ENCODE measurements around the gene SHISA2. TPM values are rescaled to one million over a fixed set of nuclear protein-coding genes. Genes with fewer than 3 reads are reported as not detected.

The SHISA2 gene
- total RNA-seq, 1 experiment from 2014 or later, result 8.1 TPM

DNA sequence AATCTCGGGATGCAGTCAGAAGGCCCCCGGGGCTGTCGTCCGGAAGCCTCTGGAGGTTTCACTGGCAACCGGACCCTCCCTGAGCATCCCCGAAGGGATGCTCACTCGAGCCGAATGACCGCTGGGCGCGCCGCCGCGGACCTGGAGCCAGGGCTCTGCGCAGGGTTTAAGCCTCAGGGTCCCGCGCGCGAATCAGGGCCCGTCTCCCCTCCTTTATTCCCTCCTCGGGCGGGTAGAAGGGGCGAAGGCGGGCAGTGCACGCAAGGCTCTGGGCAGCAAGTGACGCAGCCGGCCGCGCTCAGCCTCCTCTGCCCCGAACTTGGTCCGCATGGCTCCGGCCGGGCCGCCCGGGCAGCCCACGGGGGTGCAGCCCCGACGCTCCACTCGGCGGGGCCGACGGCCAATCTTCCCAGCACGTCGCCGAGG lies 572 bp downstream of the SHISA2 start:
- H3K4me3 Mint-ChIP-seq, result peak overlapping the region; percentile 55 to 90
- H3K14ac ChIP-seq (ENCODE audit: insufficient read depth, low read length), result 0 out of 2 replicates have a peak overlapping the region, but pooled peaks have one; percentile 52
- no peaks in the 10 kb centered on the region for H3K79me2 ChIP-seq (ENCODE audit: insufficient read depth, low read length)
- no peaks in the 10 kb centered on the region; a peak in 2 of 5 replicates for H3K9me3 Mint-ChIP-seq
- H2AFZ ChIP-seq (ENCODE audit: low read length), result no peak overlapping the region
- H3T11ph ChIP-seq (ENCODE audit: low read length), result no peak overlapping the region
- peaks cover 61% of the 10 kb centered on the region for H3K27me3 Mint-ChIP-seq (ENCODE audit: low read depth)
- WGBS (ENCODE audit: extremely low coverage, insufficient read length, low lambda C conversion rate), result no CpG with 5 or more reads among the region's 45 CpGs
- no peak overlapping the region for H4K5ac ChIP-seq (ENCODE audit: insufficient read length, low read depth, low read length)
- no peak overlapping the region for H3K23ac ChIP-seq (ENCODE audit: insufficient read length, low read depth, low read length)
- peaks cover 4% of the 10 kb centered on the region; the same call in 1 of the 2 replicates for H3K4me1 ChIP-seq (ENCODE audit: insufficient read depth, low read length)
- H3K27ac ChIP-seq (ENCODE audit: insufficient read length, low read depth, low read length), result no peak overlapping the region
- no peak overlapping the region for H2BK120ac ChIP-seq (ENCODE audit: low read depth, low read length, poor library complexity, severe bottlenecking)
- no peak overlapping the region for H3K27ac Mint-ChIP-seq
- peaks cover 6% of the 10 kb centered on the region; the same call in 1 of the 2 replicates for H3K27me3 ChIP-seq (ENCODE audit: insufficient read depth, low read length)
- no peak overlapping the region for H2AK5ac ChIP-seq (ENCODE audit: insufficient read length, low read length)
- H4K91ac ChIP-seq (ENCODE audit: insufficient read length, low read depth, low read length), result no peak overlapping the region
- H4K8ac ChIP-seq (replicated peaks; ENCODE audit: insufficient read length, low read depth, low read length), result no peak overlapping the region
- H2BK5ac ChIP-seq (ENCODE audit: insufficient read length, low read length), result no peak overlapping the region
- H3K36me3 Mint-ChIP-seq (ENCODE audit: insufficient read depth in 1 of 3, low read depth in 3 of 3), result peaks cover 3 to 16% (median 12%) of the 10 kb centered on the region in 3 experiments; a peak in 6 of 7 replicates
- no peak overlapping the region for H2BK20ac ChIP-seq (ENCODE audit: low read depth, low read length, poor library complexity, severe bottlenecking)
- no peak overlapping the region for H2BK12ac ChIP-seq (ENCODE audit: insufficient read length, low read depth, low read length)
- H3K56ac ChIP-seq (ENCODE audit: insufficient read length, low read depth, low read length), result no peak overlapping the region
- peak overlapping the region; percentile 70 for H3K4me2 ChIP-seq (ENCODE audit: insufficient read depth, insufficient read length, low read length)
- no peak overlapping the region for H3K9ac ChIP-seq (ENCODE audit: extremely low read depth, insufficient read length, low read length)
- TF ChIP-seq, protein P1, sequence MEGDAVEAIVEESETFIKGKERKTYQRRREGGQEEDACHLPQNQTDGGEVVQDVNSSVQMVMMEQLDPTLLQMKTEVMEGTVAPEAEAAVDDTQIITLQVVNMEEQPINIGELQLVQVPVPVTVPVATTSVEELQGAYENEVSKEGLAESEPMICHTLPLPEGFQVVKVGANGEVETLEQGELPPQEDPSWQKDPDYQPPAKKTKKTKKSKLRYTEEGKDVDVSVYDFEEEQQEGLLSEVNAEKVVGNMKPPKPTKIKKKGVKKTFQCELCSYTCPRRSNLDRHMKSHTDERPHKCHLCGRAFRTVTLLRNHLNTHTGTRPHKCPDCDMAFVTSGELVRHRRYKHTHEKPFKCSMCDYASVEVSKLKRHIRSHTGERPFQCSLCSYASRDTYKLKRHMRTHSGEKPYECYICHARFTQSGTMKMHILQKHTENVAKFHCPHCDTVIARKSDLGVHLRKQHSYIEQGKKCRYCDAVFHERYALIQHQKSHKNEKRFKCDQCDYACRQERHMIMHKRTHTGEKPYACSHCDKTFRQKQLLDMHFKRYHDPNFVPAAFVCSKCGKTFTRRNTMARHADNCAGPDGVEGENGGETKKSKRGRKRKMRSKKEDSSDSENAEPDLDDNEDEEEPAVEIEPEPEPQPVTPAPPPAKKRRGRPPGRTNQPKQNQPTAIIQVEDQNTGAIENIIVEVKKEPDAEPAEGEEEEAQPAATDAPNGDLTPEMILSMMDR (conservative IDR thresholded peaks at IDR 0.05), result no peak
- H3K23me2 ChIP-seq (ENCODE audit: insufficient read length, low read depth, low read length, poor library complexity, severe bottlenecking), result peaks cover 20% of the 10 kb centered on the region
- no peaks in the 10 kb centered on the region for H4K20me1 ChIP-seq (ENCODE audit: control insufficient read depth, insufficient read depth, insufficient read length)
- H3K9me3 ChIP-seq (ENCODE audit: control insufficient read depth, low read depth, low read length), result no peaks in the 10 kb centered on the region
- no peak overlapping the region for H3K18ac ChIP-seq (ENCODE audit: insufficient read length, low read depth, low read length)
- DNase-seq, result peak; percentile 46
- H2BK15ac ChIP-seq (ENCODE audit: low read depth, low read length), result no peak overlapping the region
- H3K4ac ChIP-seq (ENCODE audit: low read depth, low read length), result no peak overlapping the region
- H3K4me1 Mint-ChIP-seq, result peaks cover 16 to 22% of the 10 kb centered on the region in 2 experiments
- H3K79me1 ChIP-seq (ENCODE audit: insufficient read depth, low read depth, low read length, poor library complexity, severe bottlenecking), result no peaks in the 10 kb centered on the region
